Mesodermal cell (in vitro differentiated cells): Measurements from ENCODE around the gene EDAR.

Experiments used
- H3K27ac ChIP-seq: 2 replicates; pipeline ENCODE4 v1.7.0; 2013; ENCODE audit warnings: mild to moderate bottlenecking, low read depth, low read length, moderate library complexity; ENCODE audit not compliant: severe bottlenecking
- H3K36me3 ChIP-seq: 2 replicates; pipeline ENCODE4 v1.7.1; 2013; ENCODE audit warnings: mild to moderate bottlenecking, low read length, moderate library complexity; ENCODE audit not compliant: control insufficient read depth, insufficient read depth
- H3K4me1 ChIP-seq: one replicate; pipeline ENCODE4 v1.7.1; 2013; ENCODE audit warnings: mild to moderate bottlenecking, low read length; ENCODE audit not compliant: insufficient read depth, control insufficient read depth, poor library complexity, severe bottlenecking
- H3K4me3 ChIP-seq: 2 replicates; pipeline ENCODE4 v1.7.0; 2013; ENCODE audit warnings: low read length, control low read depth, mild to moderate bottlenecking; ENCODE audit not compliant: insufficient read depth, poor library complexity, severe bottlenecking; ENCODE audit errors: extremely low read depth
- H3K9me3 ChIP-seq: 2 replicates; pipeline ENCODE4 v1.7.1; 2013; ENCODE audit warnings: mild to moderate bottlenecking, low read length, moderate library complexity; ENCODE audit not compliant: control insufficient read depth
- WGBS, 2 experiments: methylation state at CpG; one replicate each; pipeline ENCODE4 v1.1.5; 2013; ENCODE audit warnings: missing lambda C conversion rate in 2 of 2; ENCODE audit not compliant: insufficient coverage in 2 of 2; 5-methylcytosine and 5-hydroxymethylcytosine counted together

EDAR gene

DNA sequence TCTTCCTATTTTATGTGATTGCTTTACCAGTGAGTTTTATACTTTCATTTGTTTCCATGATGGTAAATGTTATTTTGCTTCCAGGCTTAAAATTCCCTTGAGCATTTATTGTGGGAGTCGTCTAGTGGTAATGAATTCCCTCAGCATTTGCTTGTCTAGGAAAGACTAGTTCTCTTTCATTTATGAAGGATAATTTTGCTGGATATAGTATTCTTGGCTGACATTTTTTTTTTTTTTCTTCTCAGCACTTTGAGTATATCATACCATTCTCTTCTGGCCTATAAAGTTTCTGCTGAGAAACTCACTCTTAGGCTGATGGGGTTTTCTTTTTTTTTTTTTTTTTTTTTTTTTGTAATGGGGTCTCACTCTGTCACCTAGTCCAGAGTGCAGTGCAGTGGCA lies 99.1 kb downstream of the EDAR start:
- H3K4me3 ChIP-seq: no peak overlapping the region
- no peak overlapping the region for H3K27ac ChIP-seq
- WGBS, 2 experiments: 60 to 80% methylated on average over 1 of the region's 1 CpG
- H3K36me3 ChIP-seq: no peaks in the 10 kb centered on the region
- H3K9me3 ChIP-seq: peaks cover 18% of the 10 kb centered on the region
- H3K4me1 ChIP-seq: no peaks in the 10 kb centered on the region

DNA sequence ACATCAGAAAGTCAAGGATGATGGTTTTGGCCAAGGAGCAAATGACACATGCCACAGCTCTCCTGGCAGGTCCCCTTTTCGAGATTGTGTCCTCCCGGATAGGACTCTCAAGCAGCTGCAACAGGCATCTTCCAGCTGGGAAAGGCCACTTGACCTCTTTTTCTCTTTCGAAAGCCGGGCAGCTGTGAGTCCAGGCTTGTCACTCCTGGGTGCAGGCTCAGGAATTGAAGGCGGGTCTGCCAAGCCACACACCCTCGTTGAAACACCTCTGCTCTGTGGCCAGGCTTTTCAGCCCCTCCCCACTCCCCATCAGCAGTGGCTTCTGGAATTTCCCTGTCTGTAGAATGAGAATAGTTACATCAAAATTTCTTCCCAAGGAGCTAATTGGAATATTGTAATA lies 104.4 kb downstream of the EDAR start:
- Histone ChIP-seq H3K9me3 (peaks cover 10% of the 10 kb centered on the region), H3K36me3 (no peaks in the 10 kb centered on the region), H3K4me3 (no peak overlapping the region), H3K4me1 (no peaks in the 10 kb centered on the region), H3K27ac (no peak overlapping the region)
- 79 to 85% methylated on average over 4 to 6 of the region's 6 CpGs for WGBS, 2 experiments

DNA sequence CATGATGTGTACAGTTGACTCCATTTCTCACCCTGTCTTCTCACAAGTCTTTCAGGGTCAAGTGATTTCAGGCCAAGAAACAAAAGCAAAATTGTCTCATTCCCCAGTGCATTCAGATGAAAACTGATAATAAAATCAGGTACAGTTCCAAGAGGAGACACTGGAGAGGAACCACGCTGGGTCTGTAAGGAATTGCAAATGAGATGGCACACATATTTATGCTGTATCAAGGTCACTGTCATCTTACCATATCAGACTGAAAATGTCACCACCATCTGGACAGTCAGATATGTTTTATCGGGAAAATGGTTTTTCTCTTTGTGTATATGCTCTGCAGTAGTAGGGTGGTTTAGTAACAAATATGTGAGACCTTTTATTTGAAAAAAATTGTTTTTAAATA lies 110.7 kb downstream of the EDAR start:
- no peaks in the 10 kb centered on the region for H3K4me1 ChIP-seq
- no peak overlapping the region for H3K27ac ChIP-seq
- H3K9me3 ChIP-seq: no peaks in the 10 kb centered on the region
- WGBS, 2 experiments: 0% methylated on average over 1 of the region's 2 CpGs; no CpG with 5 or more reads in 1 of the 2 experiments
- no peak overlapping the region for H3K4me3 ChIP-seq
- peaks cover 10% of the 10 kb centered on the region for H3K36me3 ChIP-seq

- WGBS, 2 experiments: 100% methylated on average over 2 of the region's 2 CpGs
- no peak overlapping the region for H3K27ac ChIP-seq
- no peaks in the 10 kb centered on the region for H3K4me1 ChIP-seq
- H3K4me3 ChIP-seq: no peak overlapping the region
- peaks cover 11% of the 10 kb centered on the region for H3K36me3 ChIP-seq
- H3K9me3 ChIP-seq: no peaks in the 10 kb centered on the region
These were observed 111.5 kb downstream of the EDAR start for GRCh38 chr2:108877506-108877905.

GRCh38 chr2:108870069-108870644 lies 118.9 kb downstream of the EDAR start:
- H3K36me3 ChIP-seq: peaks cover 49% of the 10 kb centered on the region
- H3K4me3 ChIP-seq: no peak overlapping the region
- H3K27ac ChIP-seq: no peak overlapping the region
- H3K4me1 ChIP-seq: no peaks in the 10 kb centered on the region
- 75 to 100% methylated on average over 2 to 3 of the region's 5 CpGs for WGBS, 2 experiments
- peaks cover 15% of the 10 kb centered on the region for H3K9me3 ChIP-seq

DNA sequence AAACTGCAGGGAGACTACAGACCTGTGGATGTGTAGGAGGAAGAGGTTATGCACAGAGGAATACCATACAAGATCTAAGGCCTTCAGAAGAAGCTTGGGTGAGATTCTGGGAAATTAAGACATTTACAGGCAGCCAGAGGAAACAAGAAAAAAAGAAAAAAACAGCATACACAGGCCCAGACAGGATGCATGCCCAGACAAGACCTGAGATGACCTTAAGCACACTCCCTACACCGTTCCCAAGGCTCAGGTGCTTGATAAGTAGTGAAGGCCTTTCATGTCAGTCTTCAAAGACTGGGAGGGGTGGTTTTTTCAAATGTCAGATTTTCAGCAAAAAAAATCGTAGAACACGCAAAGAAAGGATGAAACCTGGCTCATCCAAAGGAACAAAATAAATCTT lies 119.5 kb downstream of the EDAR start:
- H3K4me3 ChIP-seq: no peak overlapping the region

DNA sequence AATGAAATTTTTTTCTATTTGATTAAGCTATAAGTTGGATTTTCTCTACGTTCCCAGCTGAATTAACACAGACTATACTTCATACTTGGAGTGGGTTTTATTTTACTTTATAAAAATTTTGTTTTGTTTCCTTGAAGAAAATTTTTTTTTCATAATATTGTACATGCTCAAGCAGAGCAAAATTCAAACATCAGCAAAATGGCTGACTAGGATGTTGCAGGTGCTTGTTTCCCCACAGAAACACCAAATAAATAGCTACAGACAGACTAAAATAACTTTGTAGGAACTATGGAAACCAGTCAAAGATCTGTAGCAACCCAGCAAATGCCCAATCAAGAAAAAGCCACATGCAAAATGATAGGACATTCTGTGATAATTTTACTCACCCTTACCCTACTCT lies 120.1 kb downstream of the EDAR start:
- Histone ChIP-seq H3K27ac (no peak overlapping the region), H3K36me3 (peaks cover 49% of the 10 kb centered on the region), H3K9me3 (peaks cover 15% of the 10 kb centered on the region), H3K4me1 (no peaks in the 10 kb centered on the region), H3K4me3 (no peak overlapping the region)
- no CpG with 5 or more reads among the region's 1 CpG for WGBS, 2 experiments

More for the DNA sequence above, 119.5 kb downstream of the EDAR start:
- no peak overlapping the region for H3K27ac ChIP-seq
- no CpG with 5 or more reads among the region's 3 CpGs for WGBS, 2 experiments
- H3K4me1 ChIP-seq: no peaks in the 10 kb centered on the region
- H3K9me3 ChIP-seq: peaks cover 15% of the 10 kb centered on the region
- H3K36me3 ChIP-seq: peaks cover 49% of the 10 kb centered on the region

- no peaks in the 10 kb centered on the region for H3K4me1 ChIP-seq
- no peak overlapping the region for H3K27ac ChIP-seq
- H3K9me3 ChIP-seq: peaks cover 15% of the 10 kb centered on the region
- peaks cover 43% of the 10 kb centered on the region for H3K36me3 ChIP-seq
- H3K4me3 ChIP-seq: no peak overlapping the region
These were observed 123.0 kb downstream of the EDAR start for GRCh38 chr2:108866041-108866440.

- no peaks in the 10 kb centered on the region for H3K4me1 ChIP-seq
- H3K9me3 ChIP-seq: no peaks in the 10 kb centered on the region
- WGBS, 2 experiments: 94 to 100% methylated on average over 3 of the region's 3 CpGs
- no peak overlapping the region for H3K4me3 ChIP-seq
- H3K36me3 ChIP-seq: peaks cover 7% of the 10 kb centered on the region
- H3K27ac ChIP-seq: no peak overlapping the region
These were observed 130.1 kb downstream of the EDAR start for GRCh38 chr2:108858894-108859293.

- WGBS, 2 experiments: no CpG with 5 or more reads among the region's 1 CpG
- H3K36me3 ChIP-seq: peaks cover 28% of the 10 kb centered on the region
- H3K27ac ChIP-seq: no peak overlapping the region
- H3K4me1 ChIP-seq: no peaks in the 10 kb centered on the region
- H3K4me3 ChIP-seq: no peak overlapping the region
- H3K9me3 ChIP-seq: no peaks in the 10 kb centered on the region
These were observed 133.8 kb downstream of the EDAR start for GRCh38 chr2:108855194-108855593.

- Histone ChIP-seq H3K9me3 (no peaks in the 10 kb centered on the region), H3K4me1 (no peaks in the 10 kb centered on the region), H3K4me3 (no peak overlapping the region), H3K36me3 (peaks cover 34% of the 10 kb centered on the region), H3K27ac (no peak overlapping the region)
- no CpG with 5 or more reads among the region's 1 CpG for WGBS, 2 experiments
These were observed 134.5 kb downstream of the EDAR start for GRCh38 chr2:108854484-108854883.
